Cortex of kidney (tissue), 1 donor: Measurements from ENCODE around the gene DMRTC2.
"Not testable (repeated sequence)": the region's sequence is repeated elsewhere in the genome, so short reads cannot be mapped to it uniquely, and the experiment has no call there.

Experiments
- DNase-seq: peaks from one replicate; lab custom pipeline; 2025; lab: John Stamatoyannopoulos, UW

Gene DMRTC2

GRCh38 chr19:41871573-41872383 is 26.9 kb downstream of the DMRTC2 start:
- no peak for DNase-seq

- DNase-seq, result no peak
Observed at GRCh38 chr19:41872384-41872774, 27.5 kb downstream of the DMRTC2 start.

- DNase-seq, result no peak
Observed at GRCh38 chr19:41872775-41873647, 28.2 kb downstream of the DMRTC2 start.

GRCh38 chr19:41875973-41876372 is 31.1 kb downstream of the DMRTC2 start:
- not testable (repeated sequence) for DNase-seq

- DNase-seq, result no peak
Observed at GRCh38 chr19:41876847-41877832, 32.3 kb downstream of the DMRTC2 start, which contains the start of gene CD79A. Gene CD79A (plus strand): TSS chr19:41877279. CDS start chr19:41877305, 26 bp downstream.

GRCh38 chr19:41877916-41878905 is 33.4 kb downstream of the DMRTC2 start:
- no peak for DNase-seq

GRCh38 chr19:41879080-41879479 is 34.2 kb downstream of the DMRTC2 start:
- DNase-seq, result no peak

- no peak for DNase-seq
Observed at GRCh38 chr19:41879670-41880328, 35.0 kb downstream of the DMRTC2 start.

- DNase-seq, result no peak
Observed at GRCh38 chr19:41880329-41880708, 35.5 kb downstream of the DMRTC2 start.

GRCh38 chr19:41882568-41883462 is 38.0 kb downstream of the DMRTC2 start, which contains the start of gene ARHGEF1:
Gene ARHGEF1 (plus strand): TSS chr19:41883184. CDS start chr19:41888083, 4,899 bp downstream.
- DNase-seq, result no peak

GRCh38 chr19:41883463-41883820 is 38.6 kb downstream of the DMRTC2 start:
- no peak for DNase-seq

GRCh38 chr19:41883821-41884733 is 39.2 kb downstream of the DMRTC2 start:
- DNase-seq, result no peak

GRCh38 chr19:41886761-41887710 is 42.2 kb downstream of the DMRTC2 start:
- no peak for DNase-seq

- no peak for DNase-seq
Observed at GRCh38 chr19:41887711-41888382, 43.0 kb downstream of the DMRTC2 start.

GRCh38 chr19:41888926-41889325 is 44.1 kb downstream of the DMRTC2 start:
- no peak for DNase-seq

GRCh38 chr19:41889896-41890295 is 45.1 kb downstream of the DMRTC2 start:
- DNase-seq, result no peak
